ENCODE data around the gene COBLL1.

COBLL1 gene

GRCh38 chr2:164821338-164821737 is 20.3 kb downstream of the COBLL1 start:
- DNase-seq: no peak

- no peak for DNase-seq
These were observed 23.2 kb downstream of the COBLL1 start for GRCh38 chr2:164818149-164819136.

GRCh38 chr2:164816900-164817299 is 24.7 kb downstream of the COBLL1 start:
- DNase-seq: no peak

GRCh38 chr2:164816046-164816445 is 25.6 kb downstream of the COBLL1 start:
- DNase-seq: no peak

GRCh38 chr2:164815071-164815793 is 26.4 kb downstream of the COBLL1 start:
- no peak for DNase-seq

GRCh38 chr2:164813535-164813934 is 28.1 kb downstream of the COBLL1 start:
- no peak for DNase-seq

- DNase-seq: no peak
These were observed 29.2 kb downstream of the COBLL1 start for GRCh38 chr2:164812378-164812777.

- DNase-seq: no peak
These were observed 29.8 kb downstream of the COBLL1 start for GRCh38 chr2:164811819-164812218.

- DNase-seq: no peak
These were observed 30.8 kb downstream of the COBLL1 start for GRCh38 chr2:164810843-164811242.

- DNase-seq: no peak
These were observed 32.8 kb downstream of the COBLL1 start for GRCh38 chr2:164808776-164809175.

- no peak for DNase-seq
These were observed 37.7 kb downstream of the COBLL1 start for GRCh38 chr2:164803776-164804466.

- DNase-seq: no peak
These were observed 39.4 kb downstream of the COBLL1 start for GRCh38 chr2:164802095-164802707.

- DNase-seq: no peak
These were observed 41.1 kb downstream of the COBLL1 start for GRCh38 chr2:164800572-164800971.

GRCh38 chr2:164797627-164798026 is 44.0 kb downstream of the COBLL1 start:
- no peak for DNase-seq

GRCh38 chr2:164796999-164797398 is 44.6 kb downstream of the COBLL1 start:
- no peak for DNase-seq

- DNase-seq: no peak
These were observed 47.0 kb downstream of the COBLL1 start for GRCh38 chr2:164794432-164795231.

- no peak for DNase-seq
These were observed 47.6 kb downstream of the COBLL1 start for GRCh38 chr2:164794016-164794415.

- DNase-seq: no peak
These were observed 48.1 kb downstream of the COBLL1 start for GRCh38 chr2:164793529-164793928.

- DNase-seq: no peak
These were observed 49.1 kb downstream of the COBLL1 start for GRCh38 chr2:164792316-164793170.

GRCh38 chr2:164789968-164790367 is 51.7 kb downstream of the COBLL1 start:
- no peak for DNase-seq

GRCh38 chr2:164786787-164787186 is 54.8 kb downstream of the COBLL1 start:
- no peak for DNase-seq

All from NCI-H1436 (cell line).